Cardiac muscle cell (in vitro differentiated cells and primary cell): ENCODE results near the gene DPYD. TPM values are rescaled to one million over a fixed set of nuclear protein-coding genes. Genes with fewer than 3 reads are reported as not detected.

Experiments
- DNase-seq, 2 donors: peaks; one replicate each; pipeline versions ENCODE4 v3.0.0 to v3.0.0-alpha.2; 2010 to 2017; ENCODE audit warnings: low read depth in 1 of 2, low spot score in 1 of 2
- H3K27ac ChIP-seq: fragments of 200-600 bp; sonication (generic); 2 replicates; pipeline ENCODE4 v1.5.1; 2016
- H3K27me3 ChIP-seq: fragments of 200-600 bp; sonication (generic); 2 replicates; pipeline ENCODE4 v1.6.0; 2016; ENCODE audit warnings: control low read depth
- H3K36me3 ChIP-seq: fragments of 200-600 bp; sonication (generic); 2 replicates; pipeline ENCODE4 v1.5.1; 2016; ENCODE audit warnings: control low read depth
- H3K4me1 ChIP-seq: fragments of 200-600 bp; sonication (generic); 2 replicates; pipeline ENCODE4 v1.8.1; 2017; ENCODE audit warnings: low read depth, mild to moderate bottlenecking, mixed run types
- H3K4me3 ChIP-seq: fragments of 200-600 bp; sonication (generic); 2 replicates; pipeline ENCODE4 v1.5.1; 2016; ENCODE audit warnings: mild to moderate bottlenecking
- H3K9me3 ChIP-seq: fragments of 200-600 bp; sonication (generic); 2 replicates; pipeline ENCODE4 v1.5.1; 2017; ENCODE audit warnings: low read depth, mild to moderate bottlenecking, control low read depth
- CTCF ChIP-seq: IDR thresholded peaks from 2 replicates; pipeline ENCODE4 v1.5.1; 2012; ENCODE audit warnings: low read depth, mild to moderate bottlenecking, low read length
- polyA plus RNA-seq: library from polyadenylated mRNA; unstranded; fragments of >200 nt; fragmentation: Nextera tagmentation; extraction: Ambion mirVana; gene quantifications from 2 replicates; pipeline ENCODE4 v1.2.1, GENCODE V29; 2016
- total RNA-seq: library from RNA; depleted of rRNA; stranded (reverse); fragments of >200 nt; gene quantifications from 2 replicates; pipeline ENCODE4 v1.2.3, GENCODE V29; 2016

Gene DPYD
- total and polyA plus RNA-seq, 2 experiments from 2014 or later, result 0.66 to 2.0 TPM

- H3K36me3 ChIP-seq, result no peaks in the 10 kb centered on the region
- no peaks in the 10 kb centered on the region for H3K27me3 ChIP-seq
- H3K4me3 ChIP-seq, result no peak overlapping the region
- H3K9me3 ChIP-seq, result no peaks in the 10 kb centered on the region
- DNase-seq, result no peak
- H3K4me1 ChIP-seq, result no peaks in the 10 kb centered on the region
- no peak for TF ChIP-seq CTCF
- no peak overlapping the region for H3K27ac ChIP-seq
Measured at GRCh38 chr1:97834899-97835298, 85.9 kb downstream of the DPYD start.

- TF ChIP-seq CTCF, result no peak
- H3K9me3 ChIP-seq, result no peaks in the 10 kb centered on the region
- no peaks in the 10 kb centered on the region for H3K27me3 ChIP-seq
- DNase-seq, result peak in 1 of 2 donors; percentile 15
- no peak overlapping the region for H3K4me3 ChIP-seq
- H3K36me3 ChIP-seq, result no peaks in the 10 kb centered on the region
- H3K27ac ChIP-seq, result no peak overlapping the region
- no peaks in the 10 kb centered on the region for H3K4me1 ChIP-seq
Measured at GRCh38 chr1:97833881-97834280, 87.0 kb downstream of the DPYD start.

- Histone ChIP-seq H3K9me3 (no peaks in the 10 kb centered on the region), H3K27me3 (no peaks in the 10 kb centered on the region), H3K4me3 (no peak overlapping the region), H3K4me1 (no peaks in the 10 kb centered on the region), H3K36me3 (no peaks in the 10 kb centered on the region), H3K27ac (no peak overlapping the region)
- TF ChIP-seq CTCF, result no peak
- peak in 1 of 2 donors; percentile 72 for DNase-seq
Measured at GRCh38 chr1:97832481-97832880, 88.4 kb downstream of the DPYD start.

- no peaks in the 10 kb centered on the region for H3K27me3 ChIP-seq
Measured at GRCh38 chr1:97827887-97828286, 92.9 kb downstream of the DPYD start.

GRCh38 chr1:97826820-97827219 lies 94.0 kb downstream of the DPYD start:
- H3K9me3 ChIP-seq, result no peaks in the 10 kb centered on the region
- no peaks in the 10 kb centered on the region for H3K27me3 ChIP-seq
- no peaks in the 10 kb centered on the region for H3K36me3 ChIP-seq
- H3K27ac ChIP-seq, result no peak overlapping the region
- DNase-seq, result no peak
- no peak for TF ChIP-seq CTCF
- no peaks in the 10 kb centered on the region for H3K4me1 ChIP-seq
- no peak overlapping the region for H3K4me3 ChIP-seq

More at GRCh38 chr1:97827887-97828286, 92.9 kb downstream of the DPYD start:
- no peak for DNase-seq
- H3K27ac ChIP-seq, result no peak overlapping the region
- H3K36me3 ChIP-seq, result no peaks in the 10 kb centered on the region
- no peaks in the 10 kb centered on the region for H3K4me1 ChIP-seq
- no peak for TF ChIP-seq CTCF
- no peak overlapping the region for H3K4me3 ChIP-seq
- H3K9me3 ChIP-seq, result no peaks in the 10 kb centered on the region

- Histone ChIP-seq H3K9me3 (no peaks in the 10 kb centered on the region), H3K4me1 (no peaks in the 10 kb centered on the region), H3K36me3 (no peaks in the 10 kb centered on the region), H3K27ac (no peak overlapping the region), H3K27me3 (no peaks in the 10 kb centered on the region), H3K4me3 (no peak overlapping the region)
- no peak for DNase-seq
- no peak for TF ChIP-seq CTCF
Measured at GRCh38 chr1:97824624-97825023, 96.2 kb downstream of the DPYD start.
